Activated CD4-positive, alpha-beta T cell treated with anti-CD3 and anti-CD28 coated beads, Interleukin-10, Interleukin-2, amounts not matched to agents 100 ng/mL and 50 ng/mL, durations not matched to agents 16 hours and 8 hours (primary cell): ENCODE results near the gene LDLRAD3.
"Not testable (repeated sequence)": the region's sequence is repeated elsewhere in the genome, so short reads cannot be mapped to it uniquely, and the experiment has no call there.

Source experiments
- DNase-seq: peaks from one replicate; pipeline ENCODE4 v3.0.0-alpha.2; 2020

LDLRAD3 gene

GRCh38 chr11:35995681-35996271, 51.9 kb downstream of the LDLRAD3 start:
- DNase-seq = no peak

DNA sequence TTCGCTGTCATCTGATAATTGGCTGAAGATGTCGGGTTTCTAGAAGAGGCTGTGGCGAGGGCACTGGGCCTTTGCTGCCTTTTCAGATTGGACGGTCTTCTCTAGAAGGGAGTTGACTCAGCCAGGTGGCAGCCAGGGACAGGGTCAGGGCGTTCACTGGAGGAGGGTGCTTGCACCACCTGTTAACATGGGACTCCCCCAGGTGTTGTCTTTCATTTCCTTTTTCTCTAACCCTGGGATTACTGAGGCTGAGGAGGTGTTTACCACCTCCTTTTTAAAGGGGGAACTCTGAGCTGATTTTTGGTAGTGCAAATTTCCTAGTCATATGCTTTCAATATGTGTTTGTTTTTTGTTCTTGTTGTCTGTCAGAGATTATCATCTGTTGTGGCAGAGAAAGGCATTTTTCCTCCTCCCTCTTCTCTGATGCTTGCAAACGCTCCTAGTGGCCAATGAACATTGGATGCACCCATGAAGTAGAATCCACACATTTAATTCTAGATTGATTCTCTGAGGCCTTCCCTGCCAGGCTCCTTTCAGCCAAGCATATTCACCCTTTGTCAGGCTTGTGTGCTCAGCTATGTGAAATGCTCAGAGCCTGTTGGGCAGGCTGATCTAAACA, 54.1 kb downstream of the LDLRAD3 start:
- DNase-seq = no peak

GRCh38 chr11:35998634-35999033, 54.8 kb downstream of the LDLRAD3 start:
- no peak for DNase-seq

- no peak for DNase-seq
These were observed 56.8 kb downstream of the LDLRAD3 start for GRCh38 chr11:36000616-36001190.

- no peak for DNase-seq
These were observed 58.3 kb downstream of the LDLRAD3 start for GRCh38 chr11:36002196-36002595.

GRCh38 chr11:36002796-36003195, 58.9 kb downstream of the LDLRAD3 start:
- no peak for DNase-seq

GRCh38 chr11:36006556-36006955, 62.7 kb downstream of the LDLRAD3 start:
- no peak for DNase-seq

- DNase-seq = no peak
These were observed 63.3 kb downstream of the LDLRAD3 start for GRCh38 chr11:36007127-36007655.

DNA sequence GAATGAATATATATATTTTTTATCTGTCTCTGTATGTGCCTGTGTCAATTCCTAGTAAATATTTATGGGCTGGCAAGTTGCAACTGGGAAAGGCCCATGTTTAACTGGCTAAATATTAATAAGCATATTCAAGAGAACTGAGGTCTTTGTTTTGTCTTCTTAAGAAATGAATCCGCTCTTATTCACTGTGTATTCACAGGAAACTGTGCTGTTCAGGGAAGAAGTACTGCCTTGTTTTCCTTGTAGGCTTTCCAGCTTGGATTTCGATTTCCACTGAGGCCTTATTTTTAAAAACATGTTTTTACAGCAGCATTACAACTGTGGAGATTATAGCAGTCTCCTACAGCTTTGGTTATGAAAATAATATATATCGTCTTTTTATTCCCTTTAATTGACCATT, 64.7 kb downstream of the LDLRAD3 start:
- DNase-seq = no peak

DNA sequence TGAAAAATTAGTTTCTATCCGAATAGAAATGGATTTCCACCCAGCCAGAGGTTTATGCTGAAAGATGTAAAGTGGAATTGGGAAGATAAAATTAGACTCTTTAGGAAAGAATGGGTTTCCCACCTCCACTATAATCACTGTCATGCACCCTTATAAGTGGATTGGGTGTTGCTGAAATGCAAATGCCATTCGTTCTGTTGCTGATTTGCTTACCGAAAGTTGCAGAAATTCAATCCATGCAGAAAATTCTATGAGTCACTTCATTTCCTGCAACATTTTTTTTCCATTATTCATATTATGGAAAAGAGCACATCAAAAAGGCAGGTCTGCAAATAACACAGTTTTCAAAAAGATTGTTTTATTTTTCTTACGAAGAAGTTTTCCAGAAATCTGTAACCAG, 65.6 kb downstream of the LDLRAD3 start:
- DNase-seq = no peak

GRCh38 chr11:36010010-36010740, 66.3 kb downstream of the LDLRAD3 start:
- no peak for DNase-seq

DNA sequence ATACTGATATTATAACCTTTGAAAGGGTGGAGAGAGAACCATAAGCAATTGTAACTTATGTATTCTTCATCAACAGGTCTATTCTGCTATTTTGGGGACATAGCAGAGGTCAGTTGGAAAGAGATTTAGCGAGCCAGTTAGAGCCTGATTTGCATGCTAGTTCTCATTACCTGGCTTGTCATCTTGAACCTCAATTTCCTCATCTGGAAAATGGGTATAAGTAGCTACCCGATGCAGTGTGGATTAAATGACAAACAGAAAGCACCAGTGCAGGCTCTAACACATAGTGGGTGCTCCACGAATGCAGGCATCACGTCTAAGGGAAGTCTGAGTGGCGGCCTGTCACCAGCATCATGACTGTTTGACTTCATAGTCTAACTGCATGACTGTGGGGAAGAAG, 67.7 kb downstream of the LDLRAD3 start:
- DNase-seq = no peak

- DNase-seq = no peak
These were observed 68.6 kb downstream of the LDLRAD3 start for GRCh38 chr11:36012455-36012854.

- DNase-seq = no peak
These were observed 69.1 kb downstream of the LDLRAD3 start for GRCh38 chr11:36012979-36013378.

GRCh38 chr11:36013446-36013845, 69.6 kb downstream of the LDLRAD3 start:
- not testable (repeated sequence) for DNase-seq

DNA sequence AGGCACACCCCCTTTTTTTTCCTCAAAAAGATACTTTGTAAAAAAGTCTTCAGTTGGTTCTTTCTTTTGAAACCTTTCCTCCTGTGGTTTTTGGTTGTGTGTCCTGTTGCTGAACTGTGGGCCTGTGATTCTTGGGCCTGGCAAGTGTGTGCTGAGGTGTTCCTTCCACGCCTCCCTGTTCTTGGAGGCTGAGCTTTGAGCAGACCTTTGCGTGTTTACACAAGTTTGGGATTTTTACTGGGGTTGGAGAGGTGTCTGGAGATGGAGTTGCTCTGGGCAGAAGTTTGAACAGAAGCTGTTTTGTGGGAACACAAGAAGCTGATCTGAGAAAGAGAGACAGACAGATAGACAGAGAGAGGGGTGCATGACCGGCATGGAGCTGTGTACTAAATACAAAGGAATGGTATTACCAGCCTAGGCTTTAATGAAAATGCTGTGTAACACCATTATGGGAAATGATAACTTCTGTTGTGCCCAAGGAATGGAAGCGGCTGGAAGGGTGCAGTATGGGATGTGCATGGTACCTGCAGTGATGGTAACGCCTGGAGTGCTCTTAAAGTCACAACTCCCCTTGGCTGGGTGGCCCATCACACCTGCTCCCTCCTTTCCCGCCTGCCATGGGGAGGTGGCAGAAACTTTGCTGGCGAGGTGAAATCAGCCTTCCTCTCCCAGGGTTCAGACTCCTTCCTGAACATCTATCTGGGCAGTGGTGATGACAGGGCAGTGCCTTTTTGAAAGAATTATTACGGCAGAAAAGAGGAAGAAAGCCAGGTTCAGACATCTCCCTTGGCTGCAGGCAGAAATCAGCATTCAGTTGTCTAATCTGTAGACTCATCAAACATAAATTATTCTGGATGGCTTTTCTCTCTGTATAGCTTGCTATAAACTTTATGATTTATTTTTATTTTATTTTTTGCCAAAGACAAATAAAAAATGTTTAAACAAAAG, 70.4 kb downstream of the LDLRAD3 start:
- no peak for DNase-seq

DNA sequence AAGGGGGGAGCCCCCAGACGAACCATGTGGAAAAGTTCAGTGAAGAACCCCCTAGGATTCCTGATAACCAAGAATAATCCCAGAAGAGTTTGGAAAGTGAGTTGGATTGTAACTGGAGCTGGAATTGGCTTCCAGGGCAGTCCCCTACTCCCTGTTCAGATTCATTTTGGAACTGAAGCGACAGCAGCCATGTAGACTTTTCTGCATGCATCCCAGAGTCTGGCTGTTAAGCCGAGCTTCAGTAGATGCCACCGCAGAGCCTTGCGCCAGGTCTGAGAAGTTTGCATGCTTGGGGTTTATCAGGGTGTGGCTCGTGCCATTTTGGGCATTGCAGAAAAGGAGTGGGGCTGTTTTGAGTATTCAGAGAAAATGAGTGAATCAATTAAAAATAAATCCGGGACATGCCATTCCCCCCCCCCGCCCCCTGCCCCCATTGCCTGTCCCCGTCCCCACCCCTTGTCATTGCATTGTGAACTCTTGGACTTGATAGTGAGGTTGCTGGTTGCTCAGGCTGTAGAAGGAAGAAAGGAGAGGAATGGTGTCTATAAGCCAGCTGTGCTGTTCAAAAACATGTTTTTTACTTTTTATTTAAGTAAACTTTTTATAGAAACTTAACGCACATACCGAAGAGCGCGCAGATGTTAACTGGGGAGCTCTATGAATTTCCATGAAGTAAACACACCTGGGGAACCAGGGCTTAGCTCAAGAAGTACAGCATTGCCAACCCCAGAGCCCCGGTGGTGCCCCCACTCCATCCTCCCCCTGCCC, 71.2 kb downstream of the LDLRAD3 start:
- DNase-seq = no peak

DNA sequence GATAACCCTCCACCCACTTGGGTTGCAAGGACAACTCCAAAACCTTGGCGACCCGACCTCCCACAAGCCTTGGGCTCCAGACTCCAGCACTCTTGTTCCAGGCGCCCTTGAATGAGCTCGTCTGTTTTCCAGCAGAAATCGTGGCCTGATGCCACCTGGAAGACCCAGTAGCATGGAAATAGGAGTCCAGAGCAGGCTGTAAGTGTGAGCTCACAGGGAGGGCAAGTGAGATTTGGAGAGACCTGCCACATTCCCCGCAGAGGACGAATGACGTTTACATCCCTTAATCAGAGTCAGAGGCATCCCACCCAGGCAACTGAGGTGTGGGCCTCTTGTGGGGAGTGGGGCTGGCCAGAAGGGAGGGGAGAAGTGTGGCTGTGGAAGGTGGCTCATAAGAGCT, 71.9 kb downstream of the LDLRAD3 start:
- no peak for DNase-seq

GRCh38 chr11:36016263-36016662, 72.4 kb downstream of the LDLRAD3 start:
- DNase-seq = no peak

- DNase-seq = no peak
These were observed 72.8 kb downstream of the LDLRAD3 start for GRCh38 chr11:36016709-36017108.

GRCh38 chr11:36019005-36019596, 75.2 kb downstream of the LDLRAD3 start:
- DNase-seq = no peak
